ENCODE results near the gene ATG14. TPM values are rescaled to one million over a fixed set of nuclear protein-coding genes. Genes with fewer than 3 reads are reported as not detected.

The ATG14 gene
- total and polyA plus RNA-seq, 2 donors = 8.1 to 12.3 TPM

GRCh38 chr14:55341781-55342180, 69.8 kb downstream of the ATG14 start:
- no peaks in the 10 kb centered on the region for H3K36me3 ChIP-seq (ENCODE audit: control insufficient read depth in 2 of 2, insufficient read depth in 2 of 2, low read length in 1 of 2)
- no peak overlapping the region for H3K4me3 ChIP-seq (ENCODE audit: low read length in 2 of 2)
- H3K9me3 ChIP-seq (ENCODE audit: control insufficient read depth in 2 of 2, insufficient read depth in 1 of 2, low read length in 1 of 2) = no peaks in the 10 kb centered on the region
- 97% methylated on average over 2 of the region's 2 CpGs for WGBS
- DNase-seq (ENCODE audit: low read depth in 6 of 9, low spot score in 9 of 9) = no peak
- H3K27ac ChIP-seq (ENCODE audit: low read depth in 1 of 2, low read length in 1 of 2) = no peak overlapping the region
- H3K27me3 ChIP-seq (ENCODE audit: control insufficient read depth in 2 of 2, insufficient read depth in 1 of 2, low read length in 1 of 2) = no peaks in the 10 kb centered on the region
- peaks cover 0 to 5% of the 10 kb centered on the region in 2 donors for H3K4me1 ChIP-seq (ENCODE audit: control insufficient read depth in 2 of 2, insufficient read depth in 2 of 2, low read length in 2 of 2)

DNA sequence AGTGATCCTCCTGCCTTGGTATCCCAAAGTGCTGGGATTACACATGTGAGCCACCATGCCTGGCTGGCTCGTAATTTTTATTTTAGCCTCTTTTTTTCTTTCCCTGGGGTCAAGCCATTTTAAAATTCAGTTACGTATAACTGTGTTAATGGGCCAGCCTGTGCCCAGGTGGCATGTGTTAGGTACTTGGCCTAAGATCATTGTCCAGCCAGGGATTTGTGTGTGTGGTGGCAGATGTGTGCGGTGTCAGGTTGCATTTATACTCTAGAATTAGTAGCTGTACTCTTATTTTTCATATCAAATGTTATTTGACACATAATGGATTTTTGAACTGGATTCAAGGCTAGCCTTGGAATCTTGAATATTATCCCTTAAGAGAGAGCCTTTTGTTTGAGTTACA, 71.1 kb downstream of the ATG14 start:
- H3K4me3 ChIP-seq (ENCODE audit: low read length in 2 of 2) = no peak overlapping the region
- no peaks in the 10 kb centered on the region for H3K36me3 ChIP-seq (ENCODE audit: control insufficient read depth in 2 of 2, insufficient read depth in 2 of 2, low read length in 1 of 2)
- H3K4me1 ChIP-seq (ENCODE audit: control insufficient read depth in 2 of 2, insufficient read depth in 2 of 2, low read length in 2 of 2) = peaks cover 0 to 5% of the 10 kb centered on the region in 2 donors
- H3K27ac ChIP-seq (ENCODE audit: low read depth in 1 of 2, low read length in 1 of 2) = no peak overlapping the region
- H3K27me3 ChIP-seq (ENCODE audit: control insufficient read depth in 2 of 2, insufficient read depth in 1 of 2, low read length in 1 of 2) = no peaks in the 10 kb centered on the region
- WGBS = 97% methylated on average over 3 of the region's 3 CpGs
- no peaks in the 10 kb centered on the region for H3K9me3 ChIP-seq (ENCODE audit: control insufficient read depth in 2 of 2, insufficient read depth in 1 of 2, low read length in 1 of 2)
- DNase-seq (ENCODE audit: low read depth in 6 of 9, low spot score in 9 of 9) = no peak

DNA sequence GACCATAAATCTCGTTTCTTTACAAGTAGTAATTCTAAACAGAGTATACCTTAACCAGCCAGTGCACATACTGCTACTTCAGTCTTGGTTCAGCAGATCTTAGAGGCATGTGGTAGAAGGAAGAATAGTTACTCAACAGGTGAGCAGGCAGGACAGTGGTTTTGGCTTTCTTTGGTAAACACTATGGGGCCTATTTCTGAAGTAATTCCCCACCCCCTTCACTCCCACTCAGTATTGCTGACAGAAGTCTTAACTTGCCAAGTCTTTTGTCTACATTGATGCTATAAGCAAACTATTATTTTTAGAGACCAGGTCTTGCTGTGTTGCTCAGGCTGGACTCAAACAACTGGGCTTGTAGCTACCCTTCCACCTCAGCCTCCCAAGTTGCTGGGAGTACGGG, 71.9 kb downstream of the ATG14 start:
- H3K4me1 ChIP-seq (ENCODE audit: control insufficient read depth in 2 of 2, insufficient read depth in 2 of 2, low read length in 2 of 2) = peaks cover 2 to 7% of the 10 kb centered on the region in 2 donors
- DNase-seq (ENCODE audit: low read depth in 6 of 9, low spot score in 9 of 9) = peak in 1 of 9 donors; percentile 35
- no peak overlapping the region for H3K27ac ChIP-seq (ENCODE audit: low read depth in 1 of 2, low read length in 1 of 2)
- no peak overlapping the region for H3K4me3 ChIP-seq (ENCODE audit: low read length in 2 of 2)
- H3K27me3 ChIP-seq (ENCODE audit: control insufficient read depth in 2 of 2, insufficient read depth in 1 of 2, low read length in 1 of 2) = no peaks in the 10 kb centered on the region
- WGBS = 63% methylated on average over 2 of the region's 2 CpGs
- H3K36me3 ChIP-seq (ENCODE audit: control insufficient read depth in 2 of 2, insufficient read depth in 2 of 2, low read length in 1 of 2) = no peaks in the 10 kb centered on the region
- H3K9me3 ChIP-seq (ENCODE audit: control insufficient read depth in 2 of 2, insufficient read depth in 1 of 2, low read length in 1 of 2) = no peaks in the 10 kb centered on the region

GRCh38 chr14:55336691-55337090, 74.9 kb downstream of the ATG14 start:
- H3K27me3 ChIP-seq (ENCODE audit: control insufficient read depth in 2 of 2, insufficient read depth in 1 of 2, low read length in 1 of 2) = no peaks in the 10 kb centered on the region
- 93% methylated on average over 3 of the region's 3 CpGs for WGBS
- H3K36me3 ChIP-seq (ENCODE audit: control insufficient read depth in 2 of 2, insufficient read depth in 2 of 2, low read length in 1 of 2) = no peaks in the 10 kb centered on the region
- H3K4me1 ChIP-seq (ENCODE audit: control insufficient read depth in 2 of 2, insufficient read depth in 2 of 2, low read length in 2 of 2) = peaks cover 3 to 15% of the 10 kb centered on the region in 2 donors
- no peak overlapping the region for H3K27ac ChIP-seq (ENCODE audit: low read depth in 1 of 2, low read length in 1 of 2)
- H3K4me3 ChIP-seq (ENCODE audit: low read length in 2 of 2) = no peak overlapping the region
- no peaks in the 10 kb centered on the region for H3K9me3 ChIP-seq (ENCODE audit: control insufficient read depth in 2 of 2, insufficient read depth in 1 of 2, low read length in 1 of 2)
- DNase-seq (ENCODE audit: low read depth in 6 of 9, low spot score in 9 of 9) = no peak

- WGBS = 71% methylated on average over 2 of the region's 2 CpGs
- no peak overlapping the region for H3K4me3 ChIP-seq (ENCODE audit: low read length in 2 of 2)
- no peak for DNase-seq (ENCODE audit: low read depth in 6 of 9, low spot score in 9 of 9)
- H3K36me3 ChIP-seq (ENCODE audit: control insufficient read depth in 2 of 2, insufficient read depth in 2 of 2, low read length in 1 of 2) = no peaks in the 10 kb centered on the region
- H3K27ac ChIP-seq (ENCODE audit: low read depth in 1 of 2, low read length in 1 of 2) = no peak overlapping the region
- no peaks in the 10 kb centered on the region for H3K27me3 ChIP-seq (ENCODE audit: control insufficient read depth in 2 of 2, insufficient read depth in 1 of 2, low read length in 1 of 2)
- peaks cover 3 to 15% of the 10 kb centered on the region in 2 donors for H3K4me1 ChIP-seq (ENCODE audit: control insufficient read depth in 2 of 2, insufficient read depth in 2 of 2, low read length in 2 of 2)
- no peaks in the 10 kb centered on the region for H3K9me3 ChIP-seq (ENCODE audit: control insufficient read depth in 2 of 2, insufficient read depth in 1 of 2, low read length in 1 of 2)
Measured at GRCh38 chr14:55336162-55336561, 75.5 kb downstream of the ATG14 start.

- no peaks in the 10 kb centered on the region for H3K27me3 ChIP-seq (ENCODE audit: control insufficient read depth in 2 of 2, insufficient read depth in 1 of 2, low read length in 1 of 2)
- H3K36me3 ChIP-seq (ENCODE audit: control insufficient read depth in 2 of 2, insufficient read depth in 2 of 2, low read length in 1 of 2) = no peaks in the 10 kb centered on the region
- H3K4me3 ChIP-seq (ENCODE audit: low read length in 2 of 2) = no peak overlapping the region
- DNase-seq (ENCODE audit: low read depth in 6 of 9, low spot score in 9 of 9) = no peak
- WGBS = 78% methylated on average over 4 of the region's 4 CpGs
- peaks cover 3 to 10% of the 10 kb centered on the region in 2 donors for H3K4me1 ChIP-seq (ENCODE audit: control insufficient read depth in 2 of 2, insufficient read depth in 2 of 2, low read length in 2 of 2)
- no peaks in the 10 kb centered on the region for H3K9me3 ChIP-seq (ENCODE audit: control insufficient read depth in 2 of 2, insufficient read depth in 1 of 2, low read length in 1 of 2)
- H3K27ac ChIP-seq (ENCODE audit: low read depth in 1 of 2, low read length in 1 of 2) = no peak overlapping the region
Measured at GRCh38 chr14:55333711-55334485, 77.7 kb downstream of the ATG14 start.

DNA sequence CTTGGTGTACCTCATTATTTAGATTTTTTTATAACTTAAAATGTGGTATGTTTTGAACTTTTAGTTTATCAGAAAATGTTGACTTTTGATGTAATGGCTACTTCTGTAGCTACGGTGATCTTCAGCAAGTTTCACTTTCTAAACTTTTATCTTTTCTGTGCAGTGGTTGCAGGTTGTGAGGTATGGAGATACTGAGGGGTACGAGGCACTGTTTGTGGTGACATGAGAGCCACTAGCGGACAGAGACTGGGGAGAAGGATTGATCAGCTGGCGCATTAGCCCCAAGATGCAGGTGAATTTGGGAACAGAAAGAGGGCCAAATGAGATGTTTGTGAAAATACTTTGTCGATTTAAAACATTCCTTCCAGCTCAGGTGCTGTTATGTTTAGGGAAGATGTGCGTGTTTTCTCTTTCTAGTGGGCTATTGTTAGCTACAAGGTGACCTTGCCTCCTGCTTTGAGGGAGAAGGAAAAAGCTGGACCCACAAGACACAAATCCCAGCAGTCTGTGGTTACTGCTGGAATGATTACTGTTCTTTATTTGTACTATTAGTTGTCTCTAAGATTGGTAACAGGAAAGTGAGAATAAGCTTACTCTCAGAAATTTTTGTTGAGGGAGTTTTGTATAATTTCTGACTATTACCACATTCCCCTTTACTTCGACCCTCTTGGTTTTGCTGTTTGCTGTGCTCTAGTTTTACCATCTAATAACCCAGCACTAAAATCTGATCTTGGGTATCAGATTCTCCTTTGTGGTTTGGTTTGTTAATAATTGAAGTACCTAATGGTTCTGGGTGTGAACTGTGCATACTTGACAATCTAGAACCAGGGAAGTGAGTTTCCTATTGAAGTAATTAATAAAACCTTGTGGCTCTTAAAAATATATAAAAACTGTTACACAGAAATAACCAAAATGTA, 78.7 kb downstream of the ATG14 start:
- DNase-seq (ENCODE audit: low read depth in 6 of 9, low spot score in 9 of 9) = peak in 1 of 9 donors; percentile 36
- Histone ChIP-seq H3K27ac (ENCODE audit: low read depth in 1 of 2, low read length in 1 of 2) (peak overlapping the region in 1 of 2 donors; percentile 43), H3K4me1 (ENCODE audit: control insufficient read depth in 2 of 2, insufficient read depth in 2 of 2, low read length in 2 of 2) (peaks cover 3 to 10% of the 10 kb centered on the region in 2 donors), H3K27me3 (ENCODE audit: control insufficient read depth in 2 of 2, insufficient read depth in 1 of 2, low read length in 1 of 2) (no peaks in the 10 kb centered on the region), H3K9me3 (ENCODE audit: control insufficient read depth in 2 of 2, insufficient read depth in 1 of 2, low read length in 1 of 2) (no peaks in the 10 kb centered on the region), H3K4me3 (ENCODE audit: low read length in 2 of 2) (no peak overlapping the region), H3K36me3 (ENCODE audit: control insufficient read depth in 2 of 2, insufficient read depth in 2 of 2, low read length in 1 of 2) (no peaks in the 10 kb centered on the region)
- 44% methylated on average over 7 of the region's 7 CpGs for WGBS

- DNase-seq (ENCODE audit: low read depth in 6 of 9, low spot score in 9 of 9) = no peak
- H3K27ac ChIP-seq (ENCODE audit: low read depth in 1 of 2, low read length in 1 of 2) = peak overlapping the region in 1 of 2 donors; percentile 9
Measured at GRCh38 chr14:55329999-55330710, 81.5 kb downstream of the ATG14 start.

More at GRCh38 chr14:55329999-55330710, 81.5 kb downstream of the ATG14 start:
- no peaks in the 10 kb centered on the region for H3K27me3 ChIP-seq (ENCODE audit: control insufficient read depth in 2 of 2, insufficient read depth in 1 of 2, low read length in 1 of 2)
- H3K9me3 ChIP-seq (ENCODE audit: control insufficient read depth in 2 of 2, insufficient read depth in 1 of 2, low read length in 1 of 2) = no peaks in the 10 kb centered on the region
- WGBS = 94% methylated on average over 6 of the region's 6 CpGs
- H3K36me3 ChIP-seq (ENCODE audit: control insufficient read depth in 2 of 2, insufficient read depth in 2 of 2, low read length in 1 of 2) = no peaks in the 10 kb centered on the region
- peaks cover 3 to 10% of the 10 kb centered on the region in 2 donors for H3K4me1 ChIP-seq (ENCODE audit: control insufficient read depth in 2 of 2, insufficient read depth in 2 of 2, low read length in 2 of 2)
- H3K4me3 ChIP-seq (ENCODE audit: low read length in 2 of 2) = no peak overlapping the region

Measured in thymus (tissue), 11 donors.